A549 (cell line): ENCODE results near the gene CRYBA4. TPM values are rescaled to one million over a fixed set of nuclear protein-coding genes. Genes with fewer than 3 reads are reported as not detected.

ENCODE experiments used
- ATAC-seq, 2 experiments: fragments of 200-7000 bp in 1 of 2; fragments of >200 bp in 1 of 2; cut with Nextera tagmentation in 1 of 2; cut with Tn5 transposase in 1 of 2; 3 replicates each; pipeline versions ENCODE4 v1.8.0 to v1.9.1; 2018 to 2020; ENCODE audit warnings: mild to moderate bottlenecking in 1 of 2, moderate library complexity in 1 of 2
- CTCF ChIA-PET: fragments of 300-600 bp; sonication (Branson Sonifier 250); formaldehyde crosslinking; extraction: SDS; loops from one replicate; lab custom pipeline; 2021; ENCODE audit warnings: antibody characterized with exemption, inconsistent platforms; lab: Yijun Ruan, JAX
- POLR2A ChIA-PET: fragments of 350-600 bp; formaldehyde crosslinking; extraction: SDS; loops from one replicate; lab custom pipeline; 2021; ENCODE audit warnings: antibody characterized with exemption, inconsistent platforms; lab: Yijun Ruan, JAX
- DNase-seq, 2 experiments: peaks; one replicate each; pipeline versions ENCODE4 v3.0.0 to v3.0.0-alpha.2; 2011 to 2016; ENCODE audit warnings: low read depth in 1 of 2, low spot score in 1 of 2
- FAIRE-seq: peaks from 2 replicates; lab custom pipeline; 2011; peaks lifted over from hg19 to GRCh38; lab: Jason Lieb, UNC
- H3K27ac ChIP-seq, 2 experiments: fragments of >200 bp; sonication (Bioruptor Twin); formaldehyde crosslinking; 3 replicates each; pipeline ENCODE4 v1.5.1; 2016 to 2017
- H3K4me1 ChIP-seq: fragments of >200 bp; sonication (Bioruptor Twin); formaldehyde crosslinking; 3 replicates; pipeline ENCODE4 v1.6.1; 2016
- H3K4me2 ChIP-seq: fragments of >200 bp; sonication (Bioruptor Twin); formaldehyde crosslinking; 3 replicates; pipeline ENCODE4 v1.6.1; 2016
- H3K4me3 ChIP-seq: fragments of >200 bp; sonication (Bioruptor Twin); formaldehyde crosslinking; 3 replicates; pipeline ENCODE4 v1.5.1; 2016
- H3K9me3 ChIP-seq: fragments of >200 bp; sonication (Bioruptor Twin); formaldehyde crosslinking; 3 replicates; pipeline ENCODE4 v1.6.1; 2016
- CHD2 ChIP-seq: fragments of 150-350 bp; IDR thresholded peaks from 2 replicates; pipeline ENCODE4 v1.6.1; 2014; ENCODE audit warnings: low read length; ENCODE audit not compliant: partially characterized antibody
- CHD4 ChIP-seq: fragments of 200-600 bp; sonication (generic); IDR thresholded peaks from 2 replicates; pipeline ENCODE4 v1.6.1; 2016; ENCODE audit warnings: antibody characterized with exemption, mild to moderate bottlenecking, borderline replicate concordance
- E2F6 ChIP-seq: IDR thresholded peaks from 2 replicates; pipeline ENCODE4 v1.6.1; 2012; ENCODE audit warnings: low read depth, borderline replicate concordance
- FOXS1 ChIP-seq: fragments of 250-450 bp; sonication (Bioruptor Pico); IDR thresholded peaks from 2 replicates; pipeline ENCODE4 v1.5.0; 2020; ENCODE audit warnings: mild to moderate bottlenecking, moderate library complexity
- HDAC2 ChIP-seq: fragments of 200-600 bp; sonication (generic); IDR thresholded peaks from 2 replicates; pipeline ENCODE4 v1.6.1; 2016
- HEYL ChIP-seq: fragments of 250-450 bp; sonication (Bioruptor Pico); IDR thresholded peaks from 2 replicates; pipeline ENCODE4 v1.8.0; 2021; ENCODE audit warnings: mild to moderate bottlenecking, moderate library complexity
- HOXA7 ChIP-seq: fragments of 250-450 bp; sonication (Bioruptor Pico); IDR thresholded peaks from 2 replicates; pipeline ENCODE4 v1.5.0; 2020; ENCODE audit warnings: mild to moderate bottlenecking, moderate library complexity
- JUNB ChIP-seq: fragments of >200 bp; sonication (Bioruptor Twin); formaldehyde crosslinking; IDR thresholded peaks from 2 replicates; pipeline ENCODE4 v1.6.1; 2016
- KDM5A ChIP-seq: fragments of 200-600 bp; sonication (generic); IDR thresholded peaks from 2 replicates; pipeline ENCODE4 v1.6.1; 2016; ENCODE audit warnings: antibody characterized with exemption, mild to moderate bottlenecking
- MAFK ChIP-seq: fragments of 450-650 bp; IDR thresholded peaks from 2 replicates; pipeline ENCODE4 v1.6.1; 2014; ENCODE audit not compliant: partially characterized antibody
- MAZ ChIP-seq: fragments of 150-350 bp; IDR thresholded peaks from 2 replicates; pipeline ENCODE4 v1.6.1; 2014; ENCODE audit warnings: antibody characterized with exemption, low read depth, low read length, borderline replicate concordance
- MYC ChIP-seq: IDR thresholded peaks from 2 replicates; pipeline ENCODE4 v1.6.1; 2012; ENCODE audit warnings: mild to moderate bottlenecking, inconsistent platforms, low read length, improper control_type of control experiment, borderline replicate concordance
- POLR2AphosphoS2 ChIP-seq: conservative IDR thresholded peaks from 2 replicates; pipeline ENCODE4 v1.6.1; 2012; ENCODE audit warnings: low read length, improper control_type of control experiment, inconsistent platforms
- RARB ChIP-seq: fragments of 250-450 bp; sonication (Bioruptor Pico); IDR thresholded peaks from 2 replicates; pipeline ENCODE4 v1.8.0; 2021; ENCODE audit warnings: mild to moderate bottlenecking, moderate library complexity
- RNF2 ChIP-seq: fragments of 200-600 bp; sonication (generic); IDR thresholded peaks from 2 replicates; pipeline ENCODE4 v1.6.1; 2016; ENCODE audit warnings: low read depth, mild to moderate bottlenecking, antibody characterized with exemption, moderate library complexity, borderline replicate concordance
- SMC3 ChIP-seq: fragments of >200 bp; sonication (Bioruptor Twin); formaldehyde crosslinking; IDR thresholded peaks from 3 replicates; pipeline ENCODE4 v1.6.1; 2018; ENCODE audit warnings: inconsistent platforms
- TFCP2L1 ChIP-seq: fragments of 250-450 bp; sonication (Bioruptor Pico); IDR thresholded peaks from 2 replicates; pipeline ENCODE4 v1.5.0; 2021; ENCODE audit warnings: mild to moderate bottlenecking
- ZC3H11A ChIP-seq: fragments of 450-650 bp; IDR thresholded peaks from 2 replicates; pipeline ENCODE4 v1.6.1; 2014; ENCODE audit warnings: antibody characterized with exemption, mild to moderate bottlenecking
- ZFP36 ChIP-seq: fragments of 450-650 bp; IDR thresholded peaks from 2 replicates; pipeline ENCODE4 v1.6.1; 2014; ENCODE audit warnings: borderline replicate concordance; ENCODE audit not compliant: partially characterized antibody
- ZSCAN20 ChIP-seq: fragments of 250-450 bp; sonication (Bioruptor Pico); IDR thresholded peaks from 2 replicates; pipeline ENCODE4 v1.8.0; 2022; ENCODE audit warnings: mild to moderate bottlenecking, moderate library complexity
- WGBS: methylation state at CpG from one replicate; pipeline ENCODE4 v1.1.6; 2017; ENCODE audit errors: missing lambda C conversion rate; 5-methylcytosine and 5-hydroxymethylcytosine counted together
- polyA plus RNA-seq, 4 experiments: library from polyadenylated mRNA; depleted of rRNA in 3 of 4; stranded (reverse); fragments of >200 nt; fragmentation: RNase III in 1 of 4; extraction: RNeasy Plus Mini Kit Qiagen cat#74134 plus additional on column Dnase treatment in 1 of 4; gene quantifications; 2 replicates in 3 of 4; 3 replicates in 1 of 4; pipeline ENCODE4 v1.2.3, GENCODE V29; 2011 to 2017
- TF ChIP-seq, protein P1 (sequence below): fragments of 450-650 bp; IDR thresholded peaks from 2 replicates; pipeline ENCODE4 v1.6.1; 2014; ENCODE audit warnings: antibody characterized with exemption
- TF ChIP-seq, protein P2 (sequence below): IDR thresholded peaks from 2 replicates; pipeline ENCODE4 v1.6.1; 2012
- TF ChIP-seq, protein P3 (sequence below): fragments of 250-450 bp; sonication (Bioruptor Pico); IDR thresholded peaks from 2 replicates; pipeline ENCODE4 v1.5.0; 2021; ENCODE audit warnings: mild to moderate bottlenecking, moderate library complexity, borderline replicate concordance

Gene CRYBA4
- polyA plus RNA-seq, 2 of the 4 experiments (the other 2 are of a cell fraction): not detected

DNA sequence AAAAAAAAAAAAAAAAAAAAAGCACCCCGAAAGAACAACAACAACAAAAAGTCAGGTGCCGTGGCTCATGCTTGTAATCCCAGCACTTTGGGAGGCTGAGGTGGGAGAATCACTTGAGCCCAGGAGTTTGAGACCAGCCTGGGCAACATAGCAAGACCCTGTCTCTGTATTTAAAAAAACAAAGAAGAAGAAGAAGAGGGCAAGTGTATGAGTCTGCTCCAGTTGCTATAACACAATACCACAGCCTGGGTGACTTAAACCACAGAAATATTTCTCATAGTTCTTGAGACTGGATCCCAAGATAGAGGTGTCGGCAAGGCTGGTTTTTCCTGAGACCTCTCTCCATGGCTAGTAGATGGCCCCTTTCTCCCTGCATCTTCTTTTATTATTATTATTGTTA is 12.4 kb downstream of the CRYBA4 start (continued):
- TF ChIP-seq RNF2 (no peak), ZSCAN20 (no peak), MYC (no peak), CHD2 (no peak), HOXA7 (CRISPR knock-in tag) (no peak)
- TF ChIP-seq, protein P1, sequence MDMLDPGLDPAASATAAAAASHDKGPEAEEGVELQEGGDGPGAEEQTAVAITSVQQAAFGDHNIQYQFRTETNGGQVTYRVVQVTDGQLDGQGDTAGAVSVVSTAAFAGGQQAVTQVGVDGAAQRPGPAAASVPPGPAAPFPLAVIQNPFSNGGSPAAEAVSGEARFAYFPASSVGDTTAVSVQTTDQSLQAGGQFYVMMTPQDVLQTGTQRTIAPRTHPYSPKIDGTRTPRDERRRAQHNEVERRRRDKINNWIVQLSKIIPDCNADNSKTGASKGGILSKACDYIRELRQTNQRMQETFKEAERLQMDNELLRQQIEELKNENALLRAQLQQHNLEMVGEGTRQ: no peak

GRCh38 chr22:26635117-26635516 is 13.4 kb downstream of the CRYBA4 start:
- ChIA-PET POLR2A (no interaction called here), CTCF (no interaction called here)
- TF ChIP-seq POLR2AphosphoS2 (no peak), MAZ (no peak)
- WGBS: 33% methylated on average over 2 of the region's 2 CpGs
- FAIRE-seq (no peak), DNase-seq (no peak), ATAC-seq (no peak)
- no peaks in the 10 kb centered on the region for H3K4me1 ChIP-seq
- no peak overlapping the region for H3K27ac ChIP-seq
- H3K4me3 ChIP-seq: no peak overlapping the region
- no peaks in the 10 kb centered on the region for H3K9me3 ChIP-seq
- H3K4me2 ChIP-seq: no peak overlapping the region

GRCh38 chr22:26636296-26636695 is 14.5 kb downstream of the CRYBA4 start:
- no peak for FAIRE-seq
- WGBS: 0% methylated on average over 1 of the region's 1 CpG
- no peak for DNase-seq
- no peak overlapping the region for H3K27ac ChIP-seq
- TF ChIP-seq RARB (CRISPR knock-in tag) (no peak), FOXS1 (CRISPR knock-in tag) (no peak), ZC3H11A (no peak), CHD4 (no peak)
- TF ChIP-seq, protein P2, sequence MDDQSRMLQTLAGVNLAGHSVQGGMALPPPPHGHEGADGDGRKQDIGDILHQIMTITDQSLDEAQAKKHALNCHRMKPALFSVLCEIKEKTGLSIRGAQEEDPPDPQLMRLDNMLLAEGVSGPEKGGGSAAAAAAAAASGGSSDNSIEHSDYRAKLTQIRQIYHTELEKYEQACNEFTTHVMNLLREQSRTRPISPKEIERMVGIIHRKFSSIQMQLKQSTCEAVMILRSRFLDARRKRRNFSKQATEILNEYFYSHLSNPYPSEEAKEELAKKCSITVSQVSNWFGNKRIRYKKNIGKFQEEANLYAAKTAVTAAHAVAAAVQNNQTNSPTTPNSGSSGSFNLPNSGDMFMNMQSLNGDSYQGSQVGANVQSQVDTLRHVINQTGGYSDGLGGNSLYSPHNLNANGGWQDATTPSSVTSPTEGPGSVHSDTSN: no peak
- TF ChIP-seq, protein P3, sequence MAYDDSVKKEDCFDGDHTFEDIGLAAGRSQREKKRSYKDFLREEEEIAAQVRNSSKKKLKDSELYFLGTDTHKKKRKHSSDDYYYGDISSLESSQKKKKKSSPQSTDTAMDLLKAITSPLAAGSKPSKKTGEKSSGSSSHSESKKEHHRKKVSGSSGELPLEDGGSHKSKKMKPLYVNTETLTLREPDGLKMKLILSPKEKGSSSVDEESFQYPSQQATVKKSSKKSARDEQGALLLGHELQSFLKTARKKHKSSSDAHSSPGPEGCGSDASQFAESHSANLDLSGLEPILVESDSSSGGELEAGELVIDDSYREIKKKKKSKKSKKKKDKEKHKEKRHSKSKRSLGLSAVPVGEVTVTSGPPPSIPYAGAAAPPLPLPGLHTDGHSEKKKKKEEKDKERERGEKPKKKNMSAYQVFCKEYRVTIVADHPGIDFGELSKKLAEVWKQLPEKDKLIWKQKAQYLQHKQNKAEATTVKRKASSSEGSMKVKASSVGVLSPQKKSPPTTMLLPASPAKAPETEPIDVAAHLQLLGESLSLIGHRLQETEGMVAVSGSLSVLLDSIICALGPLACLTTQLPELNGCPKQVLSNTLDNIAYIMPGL: no peak
- ChIA-PET CTCF (interaction anchor here (1.0 kb wide), 1 partner anchor 133 kb away, joined by 3 read pairs; no protein-coding TSS in a partner anchor), POLR2A (no interaction called here)
- H3K4me1 ChIP-seq: no peaks in the 10 kb centered on the region
- H3K4me2 ChIP-seq: no peak overlapping the region
- H3K9me3 ChIP-seq: no peaks in the 10 kb centered on the region
- ATAC-seq: no peak
- no peak overlapping the region for H3K4me3 ChIP-seq

DNA sequence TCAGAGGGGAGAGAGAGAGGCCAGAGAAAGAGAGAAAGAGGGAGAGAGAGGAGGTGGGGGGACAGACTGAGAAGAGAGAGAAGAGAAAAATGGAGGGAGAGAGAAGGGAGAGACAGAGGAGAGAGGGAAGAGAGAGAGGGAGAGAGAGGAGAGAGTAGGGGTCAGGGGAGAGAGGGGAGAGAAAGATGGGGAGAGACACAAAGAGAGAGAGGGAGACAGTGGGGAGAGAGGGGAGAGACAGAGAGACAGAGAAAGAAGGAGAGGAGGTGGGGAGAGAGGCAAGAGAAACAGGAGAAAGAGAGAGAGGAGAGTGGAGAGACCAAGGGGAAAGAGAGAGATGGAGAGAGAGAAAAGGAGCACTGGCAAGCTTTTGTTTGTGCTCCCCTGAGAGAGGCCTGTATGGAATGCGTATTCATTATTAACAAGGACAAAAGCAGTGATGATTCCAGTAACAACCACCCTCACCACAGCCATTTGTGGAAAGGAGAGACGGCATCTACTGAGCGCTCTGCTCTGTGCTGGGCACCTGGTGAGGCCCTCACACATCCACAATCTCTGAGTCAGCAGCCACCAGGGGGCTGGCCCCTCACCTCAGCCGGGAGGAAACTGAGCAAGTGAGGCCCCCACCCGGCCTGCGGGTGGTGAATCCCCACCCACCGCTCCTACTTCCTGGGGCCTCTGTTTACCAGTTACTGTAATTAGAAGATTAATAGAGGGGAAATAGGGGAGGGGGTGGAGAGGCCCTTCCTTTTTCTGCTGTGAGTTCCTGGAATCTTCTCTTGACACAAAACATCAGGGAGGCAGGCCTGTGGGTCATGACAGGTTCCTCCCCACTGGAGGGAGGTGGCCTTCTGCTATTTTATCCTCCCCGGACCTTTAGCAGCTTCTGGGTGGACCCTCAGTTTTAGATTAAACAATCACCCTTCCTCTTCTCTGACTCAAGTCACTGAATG is 21.0 kb downstream of the CRYBA4 start:
- Histone ChIP-seq H3K4me3 (no peak overlapping the region), H3K27ac (no peak overlapping the region), H3K9me3 (no peaks in the 10 kb centered on the region), H3K4me1 (peaks cover 5% of the 10 kb centered on the region; the same call in 1 of the 3 replicates), H3K4me2 (no peak overlapping the region)
- DNase-seq: no peak
- ChIA-PET POLR2A (no interaction called here), CTCF (interaction anchor here (0.8 to 1.2 kb wide), 2 partner anchors 127 to 278 kb away, joined by 3 to 4 read pairs; no protein-coding TSS in a partner anchor)
- no peak for ATAC-seq
- 73% methylated on average over 8 of the region's 8 CpGs for WGBS
- no peak for FAIRE-seq
- TF ChIP-seq MAFK (no peak), E2F6 (no peak), HDAC2 (no peak), JUNB (no peak), ZFP36 (no peak), HEYL (CRISPR knock-in tag) (no peak), SMC3 (no peak), KDM5A (no peak), FOXS1 (CRISPR knock-in tag) (no peak), TFCP2L1 (no peak)
- TF ChIP-seq, protein P3: no peak
- TF ChIP-seq, protein P1: no peak
